ENCODE measurements around the gene RAB23. TPM values are rescaled to one million over a fixed set of nuclear protein-coding genes. Genes with fewer than 3 reads are reported as not detected.

The RAB23 gene
- total RNA-seq (2011; cell fraction: chromatin; rRNA removed; ENCODE audit: low replicate concordance): 2.6 and 13.3 TPM in 2 replicates
- 2.2 and 3.0 TPM in 2 replicates for total RNA-seq (2011; cell fraction: nucleolus; rRNA removed)
- total RNA-seq (2011; cell fraction: nucleoplasm; rRNA removed): 7.0 and 17.6 TPM in 2 replicates
- total RNA-seq (2014; rRNA removed): 6.0 and 7.1 TPM in 2 replicates
- total RNA-seq (2014; rRNA removed; fragmentation: Illumina TruSeq; extraction: Trizol): 15.0 and 16.9 TPM in 2 replicates
- 16.4 and 18.0 TPM in 2 replicates for total RNA-seq (2015; rRNA removed; fragmentation: Illumina TruSeq; extraction: Trizol)
- 9.4 and 10.0 TPM in 2 replicates for total RNA-seq (2021)
- polyA plus RNA-seq (2011; rRNA removed): 9.6 and 14.1 TPM in 2 replicates
- 1.8 and 2.9 TPM in 2 replicates for polyA plus RNA-seq (2011; cell fraction: cytosol; rRNA removed)
- 5.1 and 7.7 TPM in 2 replicates for polyA plus RNA-seq (2011; cell fraction: nucleus; rRNA removed)
- 6.7 and 8.7 TPM in 2 replicates for polyA plus RNA-seq (2012)
- polyA plus RNA-seq (2014; fragmentation: Illumina TruSeq; extraction: Trizol): 10.7 and 14.3 TPM in 2 replicates
- 1 to 10 TPM; 3.4 to 3.6 TPM for polyA plus RNA-seq (2014; fragmentation: Nextera tagmentation; extraction: Ambion mirVana)
- 8.4 and 10.0 TPM in 2 replicates for polyA plus RNA-seq (2014; rRNA removed)
- 13.2 and 14.3 TPM in 2 replicates for polyA minus RNA-seq (2011; rRNA and poly(A)+ RNA removed)
- 3.1 and 3.7 TPM in 2 replicates for polyA minus RNA-seq (2011; cell fraction: cytosol; rRNA and poly(A)+ RNA removed)
- polyA minus RNA-seq (2011; cell fraction: nucleus; rRNA and poly(A)+ RNA removed): 5.1 and 5.7 TPM in 2 replicates
- Bru-seq, nascent RNA: percentile 77 among the genes with signal in this experiment
- BruChase-seq, experiment 1, labeled RNA remaining after a 2-hour chase: percentile 84 among the genes with signal in this experiment
- BruChase-seq, experiment 2, labeled RNA remaining after a 6-hour chase: percentile 82 among the genes with signal in this experiment
- long read RNA-seq, experiment 1, full-length matches to known transcripts: 72 of 108 reads
- long read RNA-seq, experiment 1, partial matches to known transcripts: 2 of 108 reads
- long read RNA-seq, experiment 1, other reads (novel, unspliced or antisense): 34 of 108 reads
- long read RNA-seq, experiment 2, full-length matches to known transcripts: 3 of 7 reads
- long read RNA-seq, experiment 2, partial matches to known transcripts: 4 of 7 reads
- long read RNA-seq, experiment 2, other reads (novel, unspliced or antisense): 0 of 7 reads
- long read RNA-seq, experiment 3, full-length matches to known transcripts: 4 of 7 reads
- long read RNA-seq, experiment 3, partial matches to known transcripts: 1 of 7 reads
- long read RNA-seq, experiment 3, other reads (novel, unspliced or antisense): 2 of 7 reads

DNA sequence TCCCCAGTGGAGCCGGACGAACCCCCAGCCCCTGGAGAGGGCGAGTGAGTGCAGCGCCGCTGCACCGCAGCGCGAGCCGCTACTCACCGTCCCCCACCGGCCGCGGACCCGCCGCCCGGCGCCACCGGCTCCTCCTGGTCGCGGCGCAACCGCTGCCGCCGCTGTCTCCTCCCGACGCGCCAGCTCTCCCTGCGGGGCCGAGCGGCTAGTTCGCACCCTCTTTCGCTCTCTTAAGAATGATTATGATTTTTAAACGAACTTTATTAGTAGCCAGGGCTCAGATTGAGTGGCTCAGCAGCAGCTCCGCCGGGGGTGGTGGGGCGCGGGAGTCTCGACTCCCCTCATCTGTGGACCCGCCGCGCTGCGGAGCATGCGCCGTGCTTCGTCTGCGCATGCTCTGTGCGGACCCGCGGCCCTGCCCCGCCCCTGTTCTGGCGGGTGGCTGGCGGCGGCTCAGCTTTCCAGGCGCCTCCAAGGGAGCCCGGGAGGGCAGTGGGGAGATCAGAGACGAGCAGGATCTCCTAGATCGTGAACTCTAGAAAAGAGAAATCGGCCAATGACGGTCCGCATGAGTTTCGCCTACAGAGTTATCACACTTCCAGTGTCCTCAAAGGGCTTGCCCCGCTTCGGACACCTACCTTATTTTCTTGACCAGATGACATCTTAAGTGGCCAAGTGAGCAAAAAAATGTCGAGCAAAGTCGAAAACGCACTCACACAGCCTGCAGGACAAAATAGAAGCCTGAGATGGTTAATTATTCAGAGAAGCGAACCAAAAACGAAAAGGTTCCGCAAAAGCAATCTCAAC lies at the start of gene RAB23:
TSS of gene RAB23 (minus strand) at position 372 of the 807 bp plus-strand sequence. CDS start 11,927 bp downstream, outside the sequence.
- no peaks in the 10 kb centered on the region for H3K9me1 ChIP-seq (ENCODE audit: control insufficient read depth, insufficient read depth, low read length)
- WGBS (ENCODE audit: insufficient coverage, low coverage, missing lambda C conversion rate): 2% methylated on average over 46 of the region's 69 CpGs
- intact Hi-C loops (cut with micrococcal nuclease) (loop anchor here (2.0 kb wide), 1 partner anchor 49 kb away; the partner anchor contains the start of gene BAG2), in situ Hi-C loops (cut with MboI) (no loop called here)
- H3K4me1 ChIP-seq (replicated peaks in 1 of 2; ENCODE audit: control insufficient read depth in 2 of 2, insufficient read depth in 2 of 2, low read length in 2 of 2): peaks cover 4 to 13% of the 10 kb centered on the region in 2 experiments
- no peaks in the 10 kb centered on the region for H3K36me3 ChIP-seq (ENCODE audit: control insufficient read depth, insufficient read depth, low read length)
- H2AFZ ChIP-seq (ENCODE audit: low read depth, low read length): peak within 1 kb of the TSS; percentile 98
- DNase-seq (ENCODE audit: extremely low read depth in 1 of 4, low spot score in 3 of 4): peak; percentile 91 to 96 (median 95)
- H4K20me1 ChIP-seq (replicated peaks; ENCODE audit: control insufficient read depth, insufficient read depth, low read length): no peaks in the 10 kb centered on the region
- POLR2A ChIA-PET: interaction anchor here (0.8 to 1.4 kb wide), 8 partner anchors 10 to 204 kb away, joined by 3 to 8 read pairs (median 4); partner anchors contain the start of genes BAG2 and KIAA1586
- no peaks in the 10 kb centered on the region for H3K27me3 ChIP-seq (ENCODE audit: control insufficient read depth in 2 of 2, insufficient read depth in 2 of 2, low read length in 2 of 2)
- CTCF ChIA-PET (ENCODE audit: low intra/inter-chr PET ratio): no interaction called here
- BruUV-seq (replicated peaks): no TSS peak
- H3K4me3 ChIP-seq: peak within 1 kb of the TSS; percentile 89
- FAIRE-seq: peak; percentile 62
- ATAC-seq: peak; percentile 74
- peak within 1 kb of the TSS; percentile 84 for H3K27ac ChIP-seq (ENCODE audit: extremely low read depth, low read depth, low read length)
- peaks cover 50% of the 10 kb centered on the region for H3K79me2 ChIP-seq (ENCODE audit: control insufficient read depth, insufficient read depth, low read length)
- H3K4me2 ChIP-seq (ENCODE audit: insufficient read depth, low read length): peak within 1 kb of the TSS; percentile 97
- peak within 1 kb of the TSS; percentile 77 to 94 for H3K9ac ChIP-seq (ENCODE audit: insufficient read depth in 1 of 2, low read depth in 2 of 2, low read length in 2 of 2)
- no peaks in the 10 kb centered on the region for H3K9me3 ChIP-seq (replicated peaks; ENCODE audit: control insufficient read depth, insufficient read depth, low read depth, low read length)
- peak; percentile 34 for TF ChIP-seq HMGN3 (IDR thresholded peaks at IDR 0.05; ENCODE audit: borderline replicate concordance, extremely low read depth, insufficient read length, low read depth, low read length)
- no peak for TF ChIP-seq NFRKB (IDR thresholded peaks at IDR 0.05; ENCODE audit: low read depth)
- TF ChIP-seq GATA2 (CRISPR knock-in tag; IDR thresholded peaks at IDR 0.05): no peak
- no peak for TF ChIP-seq RNF2 (IDR thresholded peaks at IDR 0.05)
- no peak for TF ChIP-seq ZSCAN29 (IDR thresholded peaks at IDR 0.05)
- TF ChIP-seq ZEB2 (IDR thresholded peaks at IDR 0.05): no peak
- no peak for TF ChIP-seq KLF1 (tag; IDR thresholded peaks at IDR 0.05)
- peak; percentile 83 for TF ChIP-seq POLR2A (conservative IDR thresholded peaks at IDR 0.05)
- TF ChIP-seq MAZ (CRISPR knock-in tag; conservative IDR thresholded peaks at IDR 0.05 in 1 of 2, IDR thresholded peaks at IDR 0.05 in 1 of 2): peak; percentile 58 to 70
- no peak for TF ChIP-seq SETDB1 (IDR thresholded peaks at IDR 0.05; ENCODE audit: low read length)
- TF ChIP-seq ARHGAP35 (IDR thresholded peaks at IDR 0.05; ENCODE audit: partially characterized antibody): no peak
- TF ChIP-seq CBFA2T3 (IDR thresholded peaks at IDR 0.05): no peak
- no peak for TF ChIP-seq ZNF174 (CRISPR knock-in tag; IDR thresholded peaks at IDR 0.05)
- TF ChIP-seq NEUROD1 (IDR thresholded peaks at IDR 0.05; ENCODE audit: borderline replicate concordance, low read depth, low read length, partially characterized antibody): no peak
- no peak for TF ChIP-seq ZNF408 (CRISPR knock-in tag; IDR thresholded peaks at IDR 0.05; ENCODE audit: low read depth)
- TF ChIP-seq NR4A1 (CRISPR knock-in tag; IDR thresholded peaks at IDR 0.05): no peak
- TF ChIP-seq NR4A1 (tag; IDR thresholded peaks at IDR 0.05): no peak
- no peak for TF ChIP-seq ZNF717 (CRISPR knock-in tag; IDR thresholded peaks at IDR 0.05)
- TF ChIP-seq, protein P1, sequence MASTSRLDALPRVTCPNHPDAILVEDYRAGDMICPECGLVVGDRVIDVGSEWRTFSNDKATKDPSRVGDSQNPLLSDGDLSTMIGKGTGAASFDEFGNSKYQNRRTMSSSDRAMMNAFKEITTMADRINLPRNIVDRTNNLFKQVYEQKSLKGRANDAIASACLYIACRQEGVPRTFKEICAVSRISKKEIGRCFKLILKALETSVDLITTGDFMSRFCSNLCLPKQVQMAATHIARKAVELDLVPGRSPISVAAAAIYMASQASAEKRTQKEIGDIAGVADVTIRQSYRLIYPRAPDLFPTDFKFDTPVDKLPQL (IDR thresholded peaks at IDR 0.05; ENCODE audit: extremely low read depth, insufficient read length): no peak
- TF ChIP-seq LCOR (CRISPR knock-in tag; IDR thresholded peaks at IDR 0.05): no peak

All from K562 (cell line).